ENCODE data around the gene LITAF.

- TF ChIP-seq CTCF (IDR thresholded peaks at IDR 0.05) (no peak), POLR2A (IDR thresholded peaks at IDR 0.05) (no peak)
These were observed 23.2 kb downstream of the LITAF start for GRCh38 chr16:11563493-11564040.
